Heart left ventricle (tissue), 13 donors: ENCODE results near the gene TLL1.

Experiments
- POLR2A ChIP-seq, 2 donors: fragments of 450-650 bp; IDR thresholded peaks; one replicate each; pipeline ENCODE4 v1.6.1; 2017; ENCODE audit warnings: antibody characterized with exemption in 2 of 2, mild to moderate bottlenecking in 2 of 2, moderate library complexity in 2 of 2
- TF ChIP-seq, protein P1 (sequence below), 12 donors: fragments of 200-600 bp; sonication (generic) in 4 of 12; IDR thresholded peaks; one replicate each; pipeline versions ENCODE4 v1.5.0 to v1.8.0; 2018 to 2022; ENCODE audit warnings: antibody characterized with exemption in 12 of 12, mild to moderate bottlenecking in 5 of 12
- donor health status: ischemic (EF 13 %, LVEDD 7.1; RV severe dilation, severe dysfunction).
- donor health status: DM: no; HTN: yes; CAD: no.
- donor health status: DM: no; HTN: no; CAD: no.
- donor health status: ischemic (EF 25% LVEDD 6.9; RV normal size, moderate dysfunction).
- donor health status: ischemic (EF 25% LVEDD 5.7; RV mildly dilated, moderate dysfunction).
- donor health status: ischemic (EF 35%, LVEDD 5.7; RV mildly dilated, moderate dysfunction).
- donor health status: nonischemic (EF 11% LVEDD 7.7; RV severe dilation, severe dysfunction).
- donor health status: DM: yes; HTN: yes; CAD: no.
- donor health status: PGD.
- donor health status: ischemic (EF 29% LVEDD 5.4; RV normal size, mild dysfunction).
- donor health status: nonischemic (EF 23%, LVEDD 6.1; RV moderate dilation, normal function).

DNA sequence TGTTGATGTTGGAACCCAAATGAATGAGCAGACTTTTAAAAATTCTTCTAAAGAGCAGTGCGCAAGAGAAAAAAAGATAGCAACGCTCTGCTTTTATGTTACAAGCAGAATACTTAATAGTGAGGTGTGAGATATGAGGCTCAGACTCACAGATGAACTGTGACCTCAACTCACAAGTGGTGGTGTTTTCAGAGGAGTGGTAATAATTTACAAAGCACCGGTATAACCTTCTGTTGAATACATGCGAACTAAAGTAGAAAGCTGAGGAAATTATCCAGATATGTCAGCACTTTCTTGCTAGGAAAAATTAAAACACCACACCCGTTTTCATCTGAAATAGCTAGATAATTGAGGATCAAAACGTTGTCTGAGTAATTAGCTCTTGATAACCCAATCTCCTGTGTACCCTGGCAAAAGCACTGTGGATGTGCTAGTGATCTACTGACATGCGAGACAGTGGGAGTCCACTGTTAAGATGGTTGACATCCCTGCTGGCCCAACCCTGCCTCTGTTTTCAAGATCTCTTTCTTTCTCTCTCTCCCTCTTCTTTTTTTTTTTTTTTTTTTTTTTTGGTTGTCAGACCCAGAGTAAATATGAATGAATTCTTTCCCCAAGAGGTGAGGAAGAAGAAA lies 6.9 kb upstream of the TLL1 start:
- TF ChIP-seq, protein P1, sequence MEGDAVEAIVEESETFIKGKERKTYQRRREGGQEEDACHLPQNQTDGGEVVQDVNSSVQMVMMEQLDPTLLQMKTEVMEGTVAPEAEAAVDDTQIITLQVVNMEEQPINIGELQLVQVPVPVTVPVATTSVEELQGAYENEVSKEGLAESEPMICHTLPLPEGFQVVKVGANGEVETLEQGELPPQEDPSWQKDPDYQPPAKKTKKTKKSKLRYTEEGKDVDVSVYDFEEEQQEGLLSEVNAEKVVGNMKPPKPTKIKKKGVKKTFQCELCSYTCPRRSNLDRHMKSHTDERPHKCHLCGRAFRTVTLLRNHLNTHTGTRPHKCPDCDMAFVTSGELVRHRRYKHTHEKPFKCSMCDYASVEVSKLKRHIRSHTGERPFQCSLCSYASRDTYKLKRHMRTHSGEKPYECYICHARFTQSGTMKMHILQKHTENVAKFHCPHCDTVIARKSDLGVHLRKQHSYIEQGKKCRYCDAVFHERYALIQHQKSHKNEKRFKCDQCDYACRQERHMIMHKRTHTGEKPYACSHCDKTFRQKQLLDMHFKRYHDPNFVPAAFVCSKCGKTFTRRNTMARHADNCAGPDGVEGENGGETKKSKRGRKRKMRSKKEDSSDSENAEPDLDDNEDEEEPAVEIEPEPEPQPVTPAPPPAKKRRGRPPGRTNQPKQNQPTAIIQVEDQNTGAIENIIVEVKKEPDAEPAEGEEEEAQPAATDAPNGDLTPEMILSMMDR (IDR thresholded peaks at IDR 0.05) = no peak
- TF ChIP-seq POLR2A (IDR thresholded peaks at IDR 0.05) = no peak
